PFSK-1 (cell line): ENCODE data around the gene RXRB.

Source experiments
- FOXP2 ChIP-seq: optimal IDR thresholded peaks from 2 replicates; pipeline ENCODE3; 2011; ENCODE audit warnings: borderline replicate concordance, control low read depth, inconsistent platforms; ENCODE audit not compliant: insufficient read depth; ENCODE audit errors: extremely low read length, extremely low read depth
- POLR2AphosphoS5 ChIP-seq: IDR thresholded peaks from 2 replicates; pipeline ENCODE4 v1.6.1; 2012; ENCODE audit warnings: low read depth, mild to moderate bottlenecking, control low read depth, low read length, moderate library complexity
- TAF1 ChIP-seq: IDR thresholded peaks from 2 replicates; pipeline ENCODE4 v1.6.1; 2012; ENCODE audit warnings: low read length, control low read depth, borderline replicate concordance; ENCODE audit not compliant: insufficient read depth
- TF ChIP-seq, protein P1 (sequence below), 2 experiments: IDR thresholded peaks; 2 replicates each; pipeline versions ENCODE4 v1.6.1 to v1.8.0; 2011 to 2012; ENCODE audit warnings: low read depth in 2 of 2, low read length in 2 of 2, control low read depth in 1 of 2, inconsistent platforms in 1 of 2, mild to moderate bottlenecking in 1 of 2, moderate library complexity in 1 of 2; ENCODE audit not compliant: insufficient read depth in 1 of 2

DNA sequence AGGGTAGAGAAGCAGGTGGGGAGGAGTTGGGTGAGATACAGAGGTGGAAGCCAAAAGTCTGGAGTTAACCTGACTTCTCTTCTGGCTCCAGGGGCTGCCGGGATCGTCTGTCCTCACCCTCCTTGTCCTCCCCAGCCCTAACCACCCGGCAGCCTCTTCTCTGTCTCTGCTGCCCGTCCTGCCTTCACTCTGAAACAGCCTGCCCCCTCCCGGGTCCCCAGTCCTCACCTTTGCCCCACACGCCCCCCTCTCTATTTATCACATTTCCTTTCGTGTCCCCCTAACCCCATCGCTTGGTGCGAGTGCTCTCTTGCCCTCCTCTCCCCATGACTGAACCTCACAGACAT is 13.5 kb upstream of the RXRB start:
- TF ChIP-seq TAF1 (no peak), FOXP2 (no peak), POLR2AphosphoS5 (no peak)
- TF ChIP-seq, protein P1, sequence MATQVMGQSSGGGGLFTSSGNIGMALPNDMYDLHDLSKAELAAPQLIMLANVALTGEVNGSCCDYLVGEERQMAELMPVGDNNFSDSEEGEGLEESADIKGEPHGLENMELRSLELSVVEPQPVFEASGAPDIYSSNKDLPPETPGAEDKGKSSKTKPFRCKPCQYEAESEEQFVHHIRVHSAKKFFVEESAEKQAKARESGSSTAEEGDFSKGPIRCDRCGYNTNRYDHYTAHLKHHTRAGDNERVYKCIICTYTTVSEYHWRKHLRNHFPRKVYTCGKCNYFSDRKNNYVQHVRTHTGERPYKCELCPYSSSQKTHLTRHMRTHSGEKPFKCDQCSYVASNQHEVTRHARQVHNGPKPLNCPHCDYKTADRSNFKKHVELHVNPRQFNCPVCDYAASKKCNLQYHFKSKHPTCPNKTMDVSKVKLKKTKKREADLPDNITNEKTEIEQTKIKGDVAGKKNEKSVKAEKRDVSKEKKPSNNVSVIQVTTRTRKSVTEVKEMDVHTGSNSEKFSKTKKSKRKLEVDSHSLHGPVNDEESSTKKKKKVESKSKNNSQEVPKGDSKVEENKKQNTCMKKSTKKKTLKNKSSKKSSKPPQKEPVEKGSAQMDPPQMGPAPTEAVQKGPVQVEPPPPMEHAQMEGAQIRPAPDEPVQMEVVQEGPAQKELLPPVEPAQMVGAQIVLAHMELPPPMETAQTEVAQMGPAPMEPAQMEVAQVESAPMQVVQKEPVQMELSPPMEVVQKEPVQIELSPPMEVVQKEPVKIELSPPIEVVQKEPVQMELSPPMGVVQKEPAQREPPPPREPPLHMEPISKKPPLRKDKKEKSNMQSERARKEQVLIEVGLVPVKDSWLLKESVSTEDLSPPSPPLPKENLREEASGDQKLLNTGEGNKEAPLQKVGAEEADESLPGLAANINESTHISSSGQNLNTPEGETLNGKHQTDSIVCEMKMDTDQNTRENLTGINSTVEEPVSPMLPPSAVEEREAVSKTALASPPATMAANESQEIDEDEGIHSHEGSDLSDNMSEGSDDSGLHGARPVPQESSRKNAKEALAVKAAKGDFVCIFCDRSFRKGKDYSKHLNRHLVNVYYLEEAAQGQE (IDR thresholded peaks at IDR 0.05; ENCODE audit: insufficient read depth in 1 of 2, low read depth in 2 of 2, low read length in 2 of 2), result no peak
